GM18907 (cell line): ENCODE results near the gene GPR152.

Experiments
- ATAC-seq: cut with Tn5 transposase; IDR thresholded peaks from one replicate; pipeline ENCODE4 v1.9.1; 2021; ENCODE audit warnings: mild to moderate bottlenecking, moderate library complexity; ENCODE audit not compliant: unreplicated experiment

GPR152 gene, protein sequence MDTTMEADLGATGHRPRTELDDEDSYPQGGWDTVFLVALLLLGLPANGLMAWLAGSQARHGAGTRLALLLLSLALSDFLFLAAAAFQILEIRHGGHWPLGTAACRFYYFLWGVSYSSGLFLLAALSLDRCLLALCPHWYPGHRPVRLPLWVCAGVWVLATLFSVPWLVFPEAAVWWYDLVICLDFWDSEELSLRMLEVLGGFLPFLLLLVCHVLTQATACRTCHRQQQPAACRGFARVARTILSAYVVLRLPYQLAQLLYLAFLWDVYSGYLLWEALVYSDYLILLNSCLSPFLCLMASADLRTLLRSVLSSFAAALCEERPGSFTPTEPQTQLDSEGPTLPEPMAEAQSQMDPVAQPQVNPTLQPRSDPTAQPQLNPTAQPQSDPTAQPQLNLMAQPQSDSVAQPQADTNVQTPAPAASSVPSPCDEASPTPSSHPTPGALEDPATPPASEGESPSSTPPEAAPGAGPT

DNA sequence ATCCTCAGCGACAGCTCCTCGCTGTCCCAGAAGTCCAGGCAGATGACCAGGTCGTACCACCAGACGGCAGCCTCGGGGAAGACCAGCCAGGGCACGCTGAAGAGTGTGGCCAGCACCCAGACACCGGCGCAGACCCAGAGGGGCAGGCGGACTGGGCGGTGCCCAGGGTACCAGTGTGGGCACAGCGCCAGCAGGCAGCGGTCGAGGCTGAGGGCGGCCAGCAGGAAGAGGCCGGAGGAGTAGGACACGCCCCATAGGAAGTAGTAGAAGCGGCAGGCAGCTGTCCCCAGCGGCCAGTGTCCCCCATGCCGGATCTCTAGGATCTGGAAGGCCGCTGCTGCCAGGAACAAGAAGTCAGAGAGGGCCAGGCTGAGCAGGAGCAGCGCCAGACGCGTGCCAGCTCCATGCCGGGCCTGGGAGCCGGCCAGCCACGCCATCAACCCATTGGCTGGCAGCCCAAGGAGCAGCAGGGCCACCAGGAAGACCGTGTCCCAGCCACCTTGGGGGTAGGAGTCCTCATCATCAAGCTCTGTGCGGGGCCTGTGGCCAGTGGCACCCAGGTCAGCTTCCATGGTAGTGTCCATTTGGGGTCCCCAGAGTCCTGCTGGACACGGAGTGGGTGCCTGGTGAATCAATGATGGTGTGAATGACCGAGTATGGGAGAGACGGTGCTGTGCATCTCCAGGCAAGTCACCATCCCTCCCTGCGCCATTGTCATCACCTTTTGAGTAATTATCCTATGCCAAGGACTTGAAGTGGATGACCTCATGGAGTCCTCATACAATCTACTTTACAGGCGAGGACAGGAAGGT is at the start of gene GPR152:
Gene GPR152, minus strand, starts transcription at position 589 of the 812 bp plus-strand sequence. Its CDS starts 5 bp downstream, at position 584.
- no peak for ATAC-seq

DNA sequence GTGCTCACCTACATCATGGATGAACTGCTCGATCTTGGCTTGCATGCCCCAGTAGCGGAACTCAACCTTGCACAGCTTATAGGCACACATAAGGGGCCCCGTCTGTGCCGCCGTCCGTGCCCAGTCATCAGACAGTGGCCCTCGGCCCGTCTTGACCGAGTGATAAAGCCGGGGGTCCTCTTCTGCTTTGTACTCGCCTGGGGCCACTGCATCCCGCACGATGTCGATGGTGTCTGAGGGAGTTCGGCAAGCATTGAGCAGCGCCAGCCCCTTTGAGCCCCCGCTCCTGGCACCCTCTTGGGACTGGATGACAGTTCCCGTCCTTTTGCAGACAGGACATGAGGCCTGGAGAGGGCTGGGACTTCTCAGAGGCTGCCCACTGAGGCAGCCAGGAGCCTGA is 49.3 kb upstream of the GPR152 start:
- no peak for ATAC-seq

DNA sequence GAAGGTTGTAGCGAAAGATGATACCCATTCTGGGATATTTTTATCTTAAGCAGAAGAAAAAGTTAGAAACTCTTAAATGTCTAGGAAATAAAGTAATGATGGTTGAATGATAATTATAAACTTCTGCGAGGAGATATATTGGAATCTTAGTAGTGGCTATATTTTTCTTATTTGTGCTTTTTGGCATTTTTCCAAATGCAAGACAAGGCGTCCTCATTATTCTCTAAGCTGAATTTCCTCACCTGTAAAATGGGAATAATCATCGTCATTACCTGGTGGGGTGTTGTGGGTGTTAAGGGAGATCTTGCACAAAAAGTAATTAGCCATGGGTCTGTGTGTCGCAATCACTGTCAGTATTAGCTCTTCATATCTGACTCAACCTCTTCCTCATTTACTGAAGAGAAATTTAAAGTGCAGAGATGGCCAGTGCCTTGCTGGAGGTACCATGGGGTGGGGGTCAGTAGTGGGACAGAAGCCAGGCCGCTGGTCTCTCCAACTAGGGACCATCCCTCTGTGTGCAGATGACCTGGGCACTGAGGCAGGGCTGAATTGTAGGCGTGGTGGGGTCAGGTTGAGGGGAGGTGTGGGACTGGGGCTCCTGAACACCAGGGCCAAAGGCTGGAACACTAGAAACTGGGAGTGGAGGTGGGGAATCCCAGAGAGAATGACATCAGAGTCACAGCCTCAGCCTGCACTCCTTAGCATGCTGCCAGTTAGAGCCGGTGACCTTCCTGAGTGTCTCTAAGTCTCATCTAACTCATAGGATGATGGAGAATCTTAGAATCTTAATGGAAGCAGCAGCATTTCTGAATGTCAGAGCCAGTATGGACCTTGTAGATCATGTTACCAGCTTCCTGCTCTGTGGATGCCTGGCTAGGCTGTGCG is 48.5 kb upstream of the GPR152 start:
- ATAC-seq, result no peak

DNA sequence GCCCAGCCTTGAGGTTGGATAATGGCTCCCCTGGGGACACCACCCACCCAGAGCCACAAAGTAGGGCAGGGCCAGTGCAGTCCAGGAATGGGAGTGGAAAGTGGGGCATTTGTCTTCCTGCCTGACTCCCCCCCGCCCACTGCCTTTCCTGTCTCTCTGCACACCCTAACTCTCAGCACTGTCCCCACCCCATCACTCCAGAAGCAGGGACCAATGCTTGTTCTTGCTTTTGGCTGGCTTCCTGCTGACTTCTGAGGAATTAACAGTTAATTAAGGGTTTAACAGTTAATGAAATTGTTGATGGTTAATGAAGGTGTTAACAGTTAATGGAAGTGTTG is 47.9 kb upstream of the GPR152 start:
- ATAC-seq, result no peak

DNA sequence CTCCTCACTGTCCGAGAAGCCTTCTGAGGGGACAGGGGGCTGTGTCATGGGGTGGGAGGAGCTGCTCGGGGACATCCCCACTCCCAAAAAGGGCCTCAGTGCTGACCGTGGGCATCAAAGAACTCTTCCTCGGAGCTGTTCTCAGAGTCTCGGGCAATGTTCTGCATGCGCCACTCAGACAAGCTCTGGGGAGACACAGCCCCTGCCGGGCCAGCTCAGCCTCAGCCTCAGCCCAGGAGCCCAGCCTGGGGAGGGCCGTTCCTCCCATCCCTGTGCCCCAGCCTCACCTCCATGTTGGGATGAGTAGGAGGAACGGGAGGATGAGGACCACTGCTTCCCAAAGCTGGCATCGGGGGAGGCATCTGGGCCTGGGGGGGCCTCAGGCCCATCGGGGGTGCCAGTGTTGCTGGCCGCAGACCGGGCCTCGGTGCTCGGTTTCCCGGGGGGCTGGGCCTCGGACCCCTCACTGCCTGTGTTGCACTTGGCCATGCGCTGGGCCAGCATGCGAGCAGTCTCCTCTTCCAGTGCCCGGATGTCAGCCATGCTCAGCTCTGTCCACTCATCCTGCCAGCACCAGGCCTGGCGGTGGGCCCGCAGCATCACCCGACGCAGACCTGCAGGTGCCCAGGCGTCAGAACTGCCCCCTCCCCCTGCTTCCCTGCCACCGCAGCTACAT is 47.4 kb upstream of the GPR152 start:
- ATAC-seq, result no peak

DNA sequence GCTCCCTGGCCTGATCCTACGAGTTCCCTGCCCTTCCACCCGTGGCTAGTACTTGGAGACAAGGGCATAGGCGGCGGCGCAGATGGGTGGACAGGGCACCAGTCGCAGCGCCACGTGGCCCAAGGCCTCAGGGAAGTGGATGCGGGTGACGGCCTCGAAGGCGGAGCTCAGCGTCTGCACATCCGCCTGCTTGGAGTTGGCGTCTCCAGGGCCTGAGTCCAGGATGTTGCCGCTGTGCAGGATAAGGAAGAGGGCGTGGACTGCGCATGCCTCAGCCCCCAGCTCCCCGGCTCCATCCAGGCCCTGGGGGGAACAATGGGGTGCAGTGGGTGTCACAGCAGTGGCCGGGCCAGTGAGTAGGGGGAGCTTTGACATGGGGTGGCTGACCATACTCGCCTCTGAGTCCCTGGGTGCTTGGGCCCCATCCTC is 46.0 kb upstream of the GPR152 start:
- ATAC-seq, result no peak

DNA sequence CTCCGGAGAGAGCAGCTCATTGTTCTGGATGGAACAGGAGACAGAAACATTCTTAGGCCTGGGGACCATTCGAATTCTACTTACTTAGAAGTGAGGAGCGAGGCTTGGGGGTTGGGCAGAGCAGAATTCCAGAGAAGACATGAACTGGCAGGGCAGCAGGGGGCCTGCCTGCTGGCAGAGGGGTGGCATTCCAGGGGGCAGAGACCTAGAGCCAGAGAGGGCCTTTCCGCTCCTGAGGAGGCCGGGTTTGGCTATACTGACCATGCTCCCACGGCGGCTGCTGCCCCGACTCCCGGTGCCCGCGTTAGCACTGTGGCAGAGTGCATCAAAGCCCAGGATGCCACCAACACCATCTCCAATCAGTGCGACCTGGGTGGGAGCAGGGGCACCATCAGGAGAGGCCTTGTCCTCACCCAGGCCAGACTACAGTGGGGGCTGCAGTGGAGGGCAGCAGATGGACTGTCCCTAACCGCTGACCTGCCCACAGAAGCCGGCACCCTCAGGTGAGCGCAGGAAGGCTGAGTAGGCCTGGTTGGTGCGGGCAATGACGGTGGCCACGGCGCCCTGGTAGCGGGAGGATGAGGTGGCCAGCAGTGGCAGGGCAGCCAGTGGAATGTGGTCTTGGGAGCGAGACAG is 45.2 kb upstream of the GPR152 start:
- no peak for ATAC-seq

DNA sequence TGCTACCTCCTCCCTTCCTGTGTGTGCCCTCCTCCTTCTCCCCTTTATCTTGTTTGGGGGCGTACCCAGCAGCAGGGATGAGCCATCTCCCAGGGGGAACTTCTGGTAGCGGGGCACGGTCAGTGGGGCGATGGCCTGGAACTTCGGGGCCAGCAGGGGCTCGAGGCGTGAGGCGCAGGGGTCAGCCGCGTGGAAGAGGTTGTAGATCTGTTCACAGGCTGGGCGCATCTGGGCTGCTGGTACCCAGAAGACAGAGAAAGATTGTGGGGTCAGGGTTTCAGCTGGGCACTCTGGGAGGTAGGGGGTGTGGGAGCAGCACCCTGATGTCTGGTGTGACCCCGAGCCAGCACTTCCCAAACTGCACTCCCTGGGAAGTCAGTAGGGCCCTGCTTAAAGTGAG is 43.6 kb upstream of the GPR152 start:
- no peak for ATAC-seq

DNA sequence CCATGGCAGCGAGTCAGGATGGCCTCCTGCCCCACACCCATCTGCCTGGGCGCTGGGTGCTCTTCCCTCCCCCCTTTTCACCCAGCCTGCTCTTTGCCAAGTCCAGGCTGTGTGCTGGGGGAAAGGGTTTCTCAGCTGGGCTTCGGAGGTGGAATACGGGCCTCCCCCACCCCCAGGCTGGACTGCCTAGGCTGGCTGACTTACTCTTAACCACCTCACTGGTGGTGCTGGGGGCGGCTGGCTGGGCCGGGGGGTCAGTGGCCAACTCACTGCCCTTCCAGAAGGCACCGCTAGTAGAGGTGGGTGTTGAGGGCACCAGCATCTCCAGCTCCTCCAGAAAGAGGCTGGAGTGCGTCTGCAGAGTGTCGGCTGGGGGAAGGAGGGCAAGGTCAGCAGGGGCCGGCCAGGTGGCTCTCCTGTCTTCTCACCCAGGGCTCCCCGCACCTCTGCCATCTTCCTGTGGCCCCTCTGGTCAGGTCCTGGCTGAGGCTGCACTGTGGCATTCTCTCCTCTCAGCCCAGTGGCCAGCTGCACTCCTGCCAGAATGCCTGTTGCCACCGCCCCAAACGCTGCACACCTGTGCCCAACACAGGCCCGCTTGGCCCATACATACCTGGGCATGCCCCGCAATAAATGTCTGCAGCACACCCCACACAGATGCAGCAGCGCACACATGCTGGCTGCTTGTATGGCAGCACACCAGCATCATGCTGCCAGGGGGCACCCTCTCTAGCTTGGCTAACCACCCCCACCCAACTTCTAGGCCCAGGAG is 42.9 kb upstream of the GPR152 start:
- ATAC-seq, result no peak

DNA sequence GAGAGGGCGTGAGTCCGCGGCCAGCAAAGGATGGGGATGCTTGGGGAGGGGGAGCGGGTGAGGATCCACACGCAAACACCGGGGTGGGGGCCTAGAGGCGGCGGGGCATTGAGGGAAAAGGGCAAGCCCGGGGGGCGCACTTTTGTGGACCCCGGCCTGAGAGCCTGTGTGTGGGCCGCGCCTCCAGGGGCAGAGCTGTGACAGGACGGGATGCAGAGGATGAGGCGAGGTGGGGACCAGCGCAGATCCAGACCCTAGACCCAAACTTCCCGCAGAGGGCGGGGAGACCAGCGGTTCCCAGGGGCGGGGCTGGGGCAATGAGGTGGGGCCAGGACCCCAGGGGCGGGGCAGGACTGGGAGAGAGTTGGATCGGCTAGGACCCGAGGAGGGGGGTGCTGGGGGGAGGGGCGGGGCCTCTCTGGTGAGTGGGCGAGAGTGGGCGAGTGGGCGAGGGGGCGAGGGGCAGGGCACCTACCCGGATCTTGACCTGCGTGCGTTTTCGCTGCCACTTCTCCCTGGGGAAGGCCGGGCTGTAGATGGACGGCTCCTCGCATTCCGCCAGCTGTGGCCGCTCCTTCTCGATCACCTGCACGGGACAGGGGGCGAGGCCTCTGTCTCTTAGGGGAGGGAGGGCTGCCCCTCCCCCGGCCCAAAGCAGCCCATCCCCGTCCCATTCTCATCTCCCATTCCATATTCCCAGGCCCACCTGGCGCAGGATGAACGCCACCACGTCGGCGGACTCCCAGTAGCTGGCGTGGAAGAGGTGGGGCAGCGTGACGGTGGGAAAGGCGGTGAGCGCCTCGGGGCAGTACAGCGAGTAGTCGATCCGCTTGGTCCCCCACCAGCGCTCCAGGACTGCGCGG is 42.1 kb upstream of the GPR152 start:
- ATAC-seq, result no peak

DNA sequence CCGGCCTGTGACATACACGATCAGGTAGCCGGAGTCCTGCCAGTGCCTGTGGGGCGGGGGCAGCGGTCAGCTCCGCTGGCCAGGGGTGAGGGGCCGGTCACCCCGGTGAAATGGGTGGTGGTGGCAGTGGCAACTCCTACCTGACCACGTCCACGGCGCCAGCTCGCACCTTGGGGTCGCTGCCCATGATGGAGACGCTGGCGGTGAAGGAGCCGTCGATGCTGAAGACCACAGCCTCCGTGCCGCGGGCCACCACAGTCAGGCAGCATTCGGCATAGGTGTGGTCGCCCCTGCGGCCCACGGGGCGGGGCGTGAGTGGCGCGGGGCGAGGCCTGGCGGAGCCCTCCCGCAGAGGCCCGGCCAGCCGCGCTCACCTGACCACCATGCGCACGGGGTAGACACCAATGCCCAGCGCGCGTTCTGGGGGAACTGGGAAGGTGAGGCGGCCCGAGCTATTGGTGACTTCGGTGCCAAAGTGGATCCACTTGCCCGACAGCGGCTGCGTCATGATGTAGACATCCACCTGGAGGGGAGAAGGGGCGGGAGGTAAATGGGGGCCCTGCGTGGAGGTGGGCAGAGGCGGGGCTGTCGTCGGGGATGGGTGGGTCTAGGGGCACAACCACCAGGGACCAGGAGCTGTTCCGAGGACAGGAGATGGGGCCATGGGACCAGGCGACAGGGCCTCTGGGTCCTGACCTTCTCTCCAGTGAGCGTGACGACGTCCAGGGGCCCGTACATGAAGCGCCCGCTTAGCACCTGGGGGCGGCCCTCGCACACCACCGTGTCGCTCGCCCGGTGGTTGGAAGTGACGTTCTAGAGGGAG is 41.2 kb upstream of the GPR152 start:
- ATAC-seq, result no peak

DNA sequence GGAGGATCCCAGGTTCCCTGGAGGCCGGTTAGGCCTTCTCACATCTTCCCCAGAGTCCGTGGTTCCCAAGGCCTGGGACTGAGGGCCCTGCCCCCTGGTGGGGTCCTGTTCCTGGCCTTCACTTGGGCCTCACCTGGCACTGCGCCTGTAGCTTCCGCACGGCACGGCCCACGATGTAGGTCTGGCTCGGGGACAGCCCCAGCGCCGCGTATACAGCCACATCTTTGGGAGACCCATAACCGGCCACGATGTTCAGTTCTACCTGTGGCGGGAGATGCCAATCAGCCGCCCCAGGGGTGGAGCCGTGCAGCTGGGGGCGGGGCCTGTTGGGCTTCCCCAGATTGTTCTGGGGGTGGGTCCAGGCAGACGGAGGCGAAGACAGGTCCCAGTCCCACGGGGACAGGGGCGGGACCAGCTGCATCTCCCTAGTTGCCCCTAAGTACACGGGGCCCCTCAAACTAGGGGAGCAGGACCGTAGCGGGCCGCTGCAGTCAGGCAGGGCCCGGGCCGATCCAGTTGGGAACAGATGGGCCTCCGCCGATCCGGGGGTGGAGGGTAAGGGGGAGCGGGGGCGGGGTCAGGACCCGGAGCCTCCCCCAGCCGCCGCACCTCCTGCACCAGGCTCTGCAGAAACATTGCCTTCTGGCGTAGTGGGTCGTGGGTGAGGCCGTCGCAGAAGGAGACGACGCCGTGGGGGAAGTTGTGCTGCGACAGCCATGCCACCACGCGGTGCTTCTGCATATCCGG is 40.4 kb upstream of the GPR152 start:
- no peak for ATAC-seq

DNA sequence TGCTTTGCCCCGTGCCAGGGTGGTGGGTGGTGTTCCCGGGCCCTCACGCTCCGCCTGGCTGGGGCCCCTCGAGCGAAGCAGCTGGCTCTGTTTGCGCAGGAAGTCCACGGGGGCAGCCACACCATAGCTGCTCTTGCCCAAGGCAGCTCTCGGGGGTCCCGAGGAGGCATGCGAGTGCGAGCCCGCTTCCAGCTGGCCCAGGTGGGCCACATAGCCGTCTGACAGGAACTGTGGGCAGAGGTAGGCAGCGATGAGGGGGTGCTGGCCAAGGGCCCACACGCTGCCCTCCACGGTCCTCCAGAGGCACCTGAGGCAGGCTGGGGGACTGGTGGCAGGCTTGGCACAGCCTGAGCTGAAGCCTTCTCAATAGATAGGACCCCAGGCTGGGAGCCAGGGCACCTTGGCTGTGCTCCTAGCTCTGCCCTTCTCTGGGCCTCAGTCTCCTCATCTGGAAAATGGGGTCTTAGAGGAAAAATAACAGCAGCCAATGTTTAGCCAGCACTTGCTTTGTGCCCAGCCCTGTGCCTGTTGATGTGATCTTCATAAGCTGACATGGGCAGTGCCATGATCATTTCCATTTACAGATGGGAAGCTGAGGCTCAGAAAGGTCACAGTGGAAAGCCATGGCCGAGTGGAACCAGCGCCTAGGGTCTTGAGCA is 39.7 kb upstream of the GPR152 start:
- no peak for ATAC-seq

DNA sequence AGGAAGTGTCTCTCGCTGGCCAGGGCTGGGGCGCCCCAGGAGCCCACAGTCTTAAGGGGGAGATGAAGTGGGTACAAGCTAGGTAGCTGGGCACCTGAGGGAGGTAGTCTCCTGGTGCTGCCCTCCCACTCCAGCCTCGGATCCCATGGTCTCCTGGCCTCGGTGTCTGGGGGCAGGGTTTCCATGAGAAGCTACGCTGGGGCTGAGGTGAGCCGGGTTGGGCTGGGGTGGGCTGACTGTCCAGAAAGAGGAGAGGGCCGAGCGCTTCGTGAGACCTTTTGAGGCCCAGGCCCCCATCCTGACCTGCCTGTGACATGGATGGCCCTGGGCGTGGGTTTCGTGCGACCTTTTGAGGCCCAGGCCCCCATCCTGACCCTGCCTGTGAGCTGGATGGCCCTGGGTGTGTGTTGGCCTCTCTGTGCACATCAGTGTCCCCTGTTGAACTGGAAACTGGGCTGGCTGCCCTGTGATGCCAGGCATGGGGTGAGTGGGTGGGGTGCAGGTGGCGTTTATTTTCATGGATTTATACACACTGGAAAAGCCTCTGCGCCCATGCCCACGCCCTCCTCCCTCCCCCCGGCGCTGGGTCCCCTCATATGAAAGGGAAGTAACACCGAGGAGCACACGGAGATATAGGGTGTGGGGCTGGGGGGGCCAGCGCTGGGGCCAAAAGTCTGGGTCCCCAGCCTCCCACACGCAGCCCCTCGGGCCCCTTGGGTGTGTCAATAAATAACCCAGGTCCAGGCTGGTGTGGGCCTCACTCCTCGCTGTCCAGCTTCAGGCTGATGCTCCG is 38.9 kb upstream of the GPR152 start:
- ATAC-seq, result no peak

DNA sequence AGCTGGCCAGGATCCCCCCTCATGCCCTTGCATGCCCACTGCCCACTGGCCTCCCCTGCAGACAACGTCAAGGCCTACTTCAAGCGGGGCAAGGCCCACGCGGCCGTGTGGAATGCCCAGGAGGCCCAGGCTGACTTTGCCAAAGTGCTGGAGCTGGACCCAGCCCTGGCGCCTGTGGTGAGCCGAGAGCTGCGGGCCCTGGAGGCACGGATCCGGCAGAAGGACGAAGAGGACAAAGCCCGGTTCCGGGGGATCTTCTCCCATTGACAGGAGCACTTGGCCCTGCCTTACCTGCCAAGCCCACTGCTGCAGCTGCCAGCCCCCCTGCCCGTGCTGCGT is 38.2 kb upstream of the GPR152 start:
- no peak for ATAC-seq
